Ectodermal cell (in vitro differentiated cells): Measurements from ENCODE around the gene NFKBIE.

Source experiments
- H3K27ac ChIP-seq: 2 replicates; pipeline ENCODE4 v1.7.0; 2013; ENCODE audit warnings: mild to moderate bottlenecking, low read depth, low read length; ENCODE audit not compliant: insufficient read depth, poor library complexity, severe bottlenecking
- H3K27me3 ChIP-seq: 2 replicates; pipeline ENCODE4 v1.7.0; 2013; ENCODE audit warnings: mild to moderate bottlenecking, low read length; ENCODE audit not compliant: insufficient read depth, control insufficient read depth, poor library complexity, severe bottlenecking
- H3K36me3 ChIP-seq: one replicate; pipeline ENCODE4 v1.7.0; 2013; ENCODE audit warnings: low read length; ENCODE audit not compliant: control insufficient read depth, insufficient read depth
- H3K4me1 ChIP-seq: one replicate; pipeline ENCODE4 v1.7.0; 2013; ENCODE audit warnings: low read length; ENCODE audit not compliant: control insufficient read depth, insufficient read depth
- H3K4me3 ChIP-seq: 2 replicates; pipeline ENCODE4 v1.7.0; 2013; ENCODE audit warnings: low read depth, low read length, control low read depth; ENCODE audit not compliant: insufficient read depth
- H3K9me3 ChIP-seq: 2 replicates; pipeline ENCODE4 v1.7.0; 2013; ENCODE audit warnings: mild to moderate bottlenecking, low read length, moderate library complexity; ENCODE audit not compliant: control insufficient read depth
- WGBS, 2 experiments: methylation state at CpG; one replicate each; pipeline ENCODE4 v1.1.7; 2013; ENCODE audit warnings: missing lambda C conversion rate in 2 of 2; 5-methylcytosine and 5-hydroxymethylcytosine counted together

NFKBIE gene

GRCh38 chr6:44305200-44305725 is 39.9 kb upstream of the NFKBIE start:
- H3K36me3 ChIP-seq: peaks cover 69% of the 10 kb centered on the region
- peak overlapping the region; percentile 50 for H3K27ac ChIP-seq
- WGBS, 2 experiments: 91 to 94% methylated on average over 5 of the region's 5 CpGs
- H3K9me3 ChIP-seq: no peaks in the 10 kb centered on the region
- no peaks in the 10 kb centered on the region for H3K4me1 ChIP-seq
- no peaks in the 10 kb centered on the region for H3K27me3 ChIP-seq
- no peak overlapping the region for H3K4me3 ChIP-seq

GRCh38 chr6:44304282-44305199 is 39.2 kb upstream of the NFKBIE start:
- 88 to 89% methylated on average over 25 of the region's 25 CpGs for WGBS, 2 experiments
- no peaks in the 10 kb centered on the region for H3K4me1 ChIP-seq
- H3K4me3 ChIP-seq: no peak overlapping the region
- H3K27ac ChIP-seq: no peak overlapping the region
- H3K27me3 ChIP-seq: no peaks in the 10 kb centered on the region
- peaks cover 64% of the 10 kb centered on the region for H3K36me3 ChIP-seq
- H3K9me3 ChIP-seq: no peaks in the 10 kb centered on the region

- Histone ChIP-seq H3K4me3 (no peak overlapping the region), H3K27me3 (no peaks in the 10 kb centered on the region), H3K27ac (no peak overlapping the region), H3K9me3 (no peaks in the 10 kb centered on the region), H3K36me3 (peaks cover 57% of the 10 kb centered on the region), H3K4me1 (no peaks in the 10 kb centered on the region)
- 95% methylated on average over 6 of the region's 6 CpGs for WGBS, 2 experiments
These were observed 38.5 kb upstream of the NFKBIE start for GRCh38 chr6:44303842-44304241.

- Histone ChIP-seq H3K27ac (no peak overlapping the region), H3K4me3 (no peak overlapping the region), H3K36me3 (peaks cover 51% of the 10 kb centered on the region), H3K27me3 (peaks cover 6% of the 10 kb centered on the region), H3K9me3 (no peaks in the 10 kb centered on the region), H3K4me1 (no peaks in the 10 kb centered on the region)
- WGBS, 2 experiments: 89% methylated on average over 12 of the region's 12 CpGs
These were observed 37.5 kb upstream of the NFKBIE start for GRCh38 chr6:44302856-44303255.

- no peak overlapping the region for H3K4me3 ChIP-seq
- no peaks in the 10 kb centered on the region for H3K9me3 ChIP-seq
- peaks cover 46% of the 10 kb centered on the region for H3K36me3 ChIP-seq
- WGBS, 2 experiments: 95 to 97% methylated on average over 14 of the region's 14 CpGs
- peaks cover 2% of the 10 kb centered on the region for H3K4me1 ChIP-seq
- H3K27ac ChIP-seq: no peak overlapping the region
- H3K27me3 ChIP-seq: peaks cover 15% of the 10 kb centered on the region
These were observed 36.6 kb upstream of the NFKBIE start for GRCh38 chr6:44301782-44302564.

- Histone ChIP-seq H3K9me3 (no peaks in the 10 kb centered on the region), H3K27me3 (peaks cover 23% of the 10 kb centered on the region), H3K4me3 (no peak overlapping the region), H3K27ac (no peak overlapping the region), H3K4me1 (peaks cover 6% of the 10 kb centered on the region), H3K36me3 (peaks cover 43% of the 10 kb centered on the region)
- WGBS, 2 experiments: 94 to 95% methylated on average over 8 of the region's 8 CpGs
These were observed 35.8 kb upstream of the NFKBIE start for GRCh38 chr6:44301106-44301505.

GRCh38 chr6:44300292-44300823 is 35.0 kb upstream of the NFKBIE start:
- WGBS, 2 experiments: 81 to 82% methylated on average over 7 of the region's 7 CpGs
- H3K9me3 ChIP-seq: no peaks in the 10 kb centered on the region

GRCh38 chr6:44298864-44299263 is 33.5 kb upstream of the NFKBIE start:
- 88 to 89% methylated on average over 3 of the region's 3 CpGs for WGBS, 2 experiments
- Histone ChIP-seq H3K27me3 (peaks cover 38% of the 10 kb centered on the region), H3K4me1 (peaks cover 6% of the 10 kb centered on the region), H3K36me3 (peaks cover 29% of the 10 kb centered on the region), H3K9me3 (no peaks in the 10 kb centered on the region), H3K4me3 (no peak overlapping the region), H3K27ac (no peak overlapping the region)

More at GRCh38 chr6:44300292-44300823, 35.0 kb upstream of the NFKBIE start:
- H3K4me3 ChIP-seq: no peak overlapping the region
- H3K4me1 ChIP-seq: peaks cover 6% of the 10 kb centered on the region
- H3K36me3 ChIP-seq: peaks cover 42% of the 10 kb centered on the region
- H3K27ac ChIP-seq: no peak overlapping the region
- H3K27me3 ChIP-seq: peaks cover 31% of the 10 kb centered on the region

- Histone ChIP-seq H3K9me3 (no peaks in the 10 kb centered on the region), H3K27ac (no peak overlapping the region), H3K36me3 (peaks cover 27% of the 10 kb centered on the region), H3K4me1 (peaks cover 6% of the 10 kb centered on the region), H3K27me3 (peaks cover 38% of the 10 kb centered on the region), H3K4me3 (peak overlapping the region; percentile 57)
- 53 to 57% methylated on average over 20 of the region's 20 CpGs for WGBS, 2 experiments
These were observed 32.9 kb upstream of the NFKBIE start for GRCh38 chr6:44298055-44298803.
